ENCODE measurements around the gene CRISPLD2.

Gene CRISPLD2

DNA sequence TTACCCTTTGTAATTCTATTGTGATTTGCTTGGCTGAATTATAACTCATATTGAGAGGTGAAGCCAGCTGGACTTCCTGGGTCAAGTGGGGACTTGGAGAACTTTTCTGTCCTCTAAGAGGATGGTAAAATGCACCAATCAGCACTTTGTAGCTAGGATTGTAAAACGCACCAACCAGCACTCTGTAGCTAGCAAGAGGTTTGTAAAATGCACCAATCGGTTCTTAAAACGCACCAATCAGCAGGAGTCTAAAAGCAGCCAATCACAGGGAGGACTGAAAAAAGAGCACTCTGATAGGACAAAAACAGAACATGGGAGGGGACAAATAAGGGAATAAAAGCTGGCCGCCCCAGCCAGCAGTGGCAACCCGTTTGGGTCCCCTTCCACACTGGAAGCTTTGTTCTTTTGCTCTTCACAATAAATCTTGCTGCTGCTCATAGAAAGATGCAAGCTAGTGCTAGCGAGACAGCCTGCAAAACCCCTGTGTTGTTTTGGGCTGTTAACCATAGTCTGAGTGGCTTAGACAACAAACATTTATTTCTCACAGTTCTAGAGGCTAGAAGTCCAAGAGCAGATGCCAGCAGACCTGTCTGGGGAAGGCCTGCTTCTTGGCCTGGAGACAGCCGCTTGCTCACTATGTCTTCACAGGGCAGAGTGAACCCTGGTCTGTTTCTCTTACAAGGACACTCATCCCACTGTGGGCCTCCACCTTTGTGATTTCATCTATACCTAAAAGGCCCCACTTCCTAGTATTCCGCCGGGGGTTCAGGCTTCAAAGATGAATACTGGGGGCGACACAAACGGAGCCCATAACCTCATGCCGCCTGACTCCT is 39.0 kb upstream of the CRISPLD2 start:
- TF ChIP-seq, protein P1, sequence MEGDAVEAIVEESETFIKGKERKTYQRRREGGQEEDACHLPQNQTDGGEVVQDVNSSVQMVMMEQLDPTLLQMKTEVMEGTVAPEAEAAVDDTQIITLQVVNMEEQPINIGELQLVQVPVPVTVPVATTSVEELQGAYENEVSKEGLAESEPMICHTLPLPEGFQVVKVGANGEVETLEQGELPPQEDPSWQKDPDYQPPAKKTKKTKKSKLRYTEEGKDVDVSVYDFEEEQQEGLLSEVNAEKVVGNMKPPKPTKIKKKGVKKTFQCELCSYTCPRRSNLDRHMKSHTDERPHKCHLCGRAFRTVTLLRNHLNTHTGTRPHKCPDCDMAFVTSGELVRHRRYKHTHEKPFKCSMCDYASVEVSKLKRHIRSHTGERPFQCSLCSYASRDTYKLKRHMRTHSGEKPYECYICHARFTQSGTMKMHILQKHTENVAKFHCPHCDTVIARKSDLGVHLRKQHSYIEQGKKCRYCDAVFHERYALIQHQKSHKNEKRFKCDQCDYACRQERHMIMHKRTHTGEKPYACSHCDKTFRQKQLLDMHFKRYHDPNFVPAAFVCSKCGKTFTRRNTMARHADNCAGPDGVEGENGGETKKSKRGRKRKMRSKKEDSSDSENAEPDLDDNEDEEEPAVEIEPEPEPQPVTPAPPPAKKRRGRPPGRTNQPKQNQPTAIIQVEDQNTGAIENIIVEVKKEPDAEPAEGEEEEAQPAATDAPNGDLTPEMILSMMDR (IDR thresholded peaks at IDR 0.05; ENCODE audit: low read depth, low read length) = no peak
- no peak overlapping the region for H3K4me3 ChIP-seq (ENCODE audit: low read depth, low read length)

DNA sequence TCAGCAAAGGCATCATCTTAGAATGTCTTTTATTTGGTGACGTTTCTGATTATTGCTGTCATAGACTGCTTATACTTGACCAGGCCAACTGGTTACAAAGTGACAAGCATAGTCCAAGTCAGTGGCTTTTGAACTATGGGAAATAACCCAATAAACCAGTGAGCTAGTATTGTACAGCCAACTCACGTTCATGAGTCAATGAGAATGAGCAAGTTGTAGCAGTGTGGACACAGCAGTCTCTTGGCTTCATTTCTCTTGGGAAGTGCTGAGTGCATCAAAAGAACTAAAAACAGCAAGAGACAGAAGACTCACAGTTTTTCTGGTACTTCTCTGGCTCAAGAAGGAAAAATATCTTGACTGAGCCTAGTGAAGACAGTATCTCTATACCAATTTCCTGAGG is 36.9 kb upstream of the CRISPLD2 start:
- no peak overlapping the region for H3K4me3 ChIP-seq (ENCODE audit: low read depth, low read length)
- TF ChIP-seq, protein P1 (IDR thresholded peaks at IDR 0.05; ENCODE audit: low read depth, low read length) = no peak

DNA sequence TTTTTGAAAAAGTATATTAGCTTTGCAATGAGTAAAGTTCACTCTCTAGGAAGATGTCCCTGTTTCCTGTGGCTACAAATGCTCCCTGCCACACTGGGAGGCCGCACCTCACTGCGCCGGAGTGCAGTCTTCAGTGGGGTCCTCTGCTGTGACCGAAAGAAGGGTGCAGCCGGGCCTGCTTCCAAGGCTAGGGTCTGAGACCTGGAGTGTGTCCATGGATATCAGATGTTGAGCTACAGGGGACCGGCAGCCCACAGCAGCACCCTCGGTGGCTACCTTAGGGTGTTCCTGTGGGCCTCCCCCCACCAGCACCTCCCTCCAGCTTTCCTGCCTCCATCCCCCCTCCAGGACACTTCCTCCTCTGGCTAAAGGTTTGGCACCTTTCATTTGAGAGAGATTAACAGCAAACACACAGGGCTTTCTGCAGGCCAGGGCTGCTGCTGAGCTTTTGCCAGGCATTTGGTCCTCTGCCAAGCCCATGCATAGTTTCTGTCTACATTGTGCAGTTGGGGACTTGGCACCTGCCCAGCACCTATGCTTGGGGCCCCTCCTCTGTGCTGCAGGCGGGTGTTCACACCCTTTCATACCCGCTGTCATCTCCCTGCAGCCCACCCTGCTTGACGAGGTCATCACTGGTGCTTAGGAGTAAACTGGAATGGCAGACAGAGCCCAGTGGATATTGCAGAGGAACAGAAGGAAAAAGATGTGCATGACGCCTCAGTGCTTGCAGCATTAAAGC is 33.8 kb upstream of the CRISPLD2 start:
- TF ChIP-seq, protein P1 (IDR thresholded peaks at IDR 0.05; ENCODE audit: low read depth, low read length) = no peak

DNA sequence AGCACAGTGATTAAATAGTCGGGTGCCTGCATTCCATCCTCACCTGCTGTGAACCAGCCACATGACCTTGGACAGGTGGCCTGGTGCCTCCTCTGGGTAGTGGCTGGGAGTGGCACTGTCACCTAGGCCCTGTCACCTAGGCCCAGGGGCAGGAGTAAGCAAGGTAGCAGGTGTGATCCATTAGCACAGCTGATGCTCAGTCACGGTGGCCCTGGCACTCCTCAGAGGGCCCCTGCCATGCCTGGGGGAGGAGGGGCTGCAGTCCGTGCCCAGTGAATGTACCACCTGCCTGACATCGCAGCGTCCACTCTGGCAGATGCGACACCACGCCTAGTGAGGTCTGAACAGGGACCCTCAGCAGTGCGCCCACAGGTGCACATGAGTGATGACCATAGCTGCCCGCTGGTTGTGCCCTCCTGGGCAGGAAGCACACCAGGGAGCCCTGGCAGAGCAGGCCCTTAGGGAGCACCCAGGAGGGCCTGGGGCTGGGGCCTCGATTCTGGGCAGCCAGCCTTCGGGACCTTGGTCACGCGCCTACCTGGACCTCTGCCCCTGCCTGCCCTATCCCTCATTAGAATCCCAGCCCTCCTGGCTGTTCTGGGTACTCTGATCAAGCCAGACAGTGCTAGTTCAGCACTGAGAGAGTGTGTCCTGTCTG is 33.1 kb upstream of the CRISPLD2 start:
- H3K4me3 ChIP-seq (ENCODE audit: low read depth, low read length) = no peak overlapping the region
- TF ChIP-seq, protein P1 (IDR thresholded peaks at IDR 0.05; ENCODE audit: low read depth, low read length) = no peak

More for the DNA sequence above, 33.8 kb upstream of the CRISPLD2 start:
- no peak overlapping the region for H3K4me3 ChIP-seq (ENCODE audit: low read depth, low read length)

DNA sequence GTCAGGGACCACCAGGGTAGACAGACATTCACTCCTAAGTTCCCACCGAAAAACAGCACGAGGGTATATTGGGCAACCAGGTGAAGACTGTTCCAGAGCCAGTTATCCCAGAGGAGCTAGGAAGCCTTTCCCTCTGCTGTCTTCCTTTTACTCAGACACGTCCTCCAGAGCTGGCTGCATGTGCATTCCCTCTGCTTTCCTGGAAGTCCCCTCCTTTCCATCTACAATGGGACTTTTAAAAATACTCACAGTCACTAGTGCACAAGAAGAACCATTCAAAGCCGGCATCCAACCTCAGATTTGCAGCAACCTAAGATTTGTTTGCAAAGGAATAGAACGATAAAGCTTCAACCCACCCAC is 32.5 kb upstream of the CRISPLD2 start:
- TF ChIP-seq, protein P1 (IDR thresholded peaks at IDR 0.05; ENCODE audit: low read depth, low read length) = no peak

DNA sequence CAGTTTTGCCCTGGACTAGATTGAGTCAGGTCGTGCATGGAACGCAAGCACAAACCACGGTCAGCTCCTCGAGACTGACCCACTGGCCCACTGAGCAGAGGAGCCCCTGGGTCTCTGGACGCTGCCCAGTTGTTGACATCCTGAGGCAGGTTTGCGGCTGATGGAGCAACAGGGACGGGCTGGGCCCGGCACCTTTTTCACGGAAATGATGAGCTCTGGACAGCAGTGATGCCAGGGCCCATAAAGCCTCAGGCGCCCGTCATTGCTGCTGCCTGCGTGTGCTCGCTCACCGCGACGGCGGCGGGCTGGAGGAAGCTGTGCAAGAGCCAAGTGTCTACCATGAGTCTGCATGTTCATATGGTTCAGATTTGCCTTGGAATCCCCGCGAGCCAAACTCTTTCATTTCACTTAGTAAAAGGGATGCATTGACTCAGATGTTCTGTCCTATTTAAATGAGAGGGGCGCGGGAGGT is 30.8 kb upstream of the CRISPLD2 start:
- TF ChIP-seq, protein P1 (IDR thresholded peaks at IDR 0.05; ENCODE audit: low read depth, low read length) = no peak
- no peak overlapping the region for H3K4me3 ChIP-seq (ENCODE audit: low read depth, low read length)

More for the DNA sequence above, 32.5 kb upstream of the CRISPLD2 start:
- H3K4me3 ChIP-seq (ENCODE audit: low read depth, low read length) = no peak overlapping the region

All from WI38 (cell line).